Stimulated activated naive CD8-positive, alpha-beta T cell treated with anti-CD3 and anti-CD28 coated beads, Interleukin-15, Interleukin-2, amounts not matched to agents 100 U/mL and 50 U/mL, for 24 hours (primary cell): Measurements from ENCODE around the gene CLCA4.
"Not testable (repeated sequence)": the region's sequence is repeated elsewhere in the genome, so short reads cannot be mapped to it uniquely, and the experiment has no call there.

ENCODE experiments used
- ATAC-seq: fragments of 150-1000 bp; cut with Tn5 transposase; one replicate; pipeline ENCODE4 v1.10.0; 2021
- DNase-seq: peaks from one replicate; pipeline ENCODE4 v3.0.0; 2021

Gene CLCA4

GRCh38 chr1:86527306-86527705 is 19.6 kb upstream of the CLCA4 start:
- ATAC-seq (no peak), DNase-seq (no peak)

- ATAC-seq (no peak), DNase-seq (no peak)
Observed at GRCh38 chr1:86530211-86530845, 16.6 kb upstream of the CLCA4 start.

- ATAC-seq (no peak), DNase-seq (no peak)
Observed at GRCh38 chr1:86537928-86538695, 8.8 kb upstream of the CLCA4 start.

- no peak for DNase-seq
- no peak for ATAC-seq
Observed at GRCh38 chr1:86538775-86539174, 8.1 kb upstream of the CLCA4 start.

- ATAC-seq: no peak
- DNase-seq: no peak
Observed at GRCh38 chr1:86541859-86542258, 5.0 kb upstream of the CLCA4 start.

GRCh38 chr1:86542631-86543030 is 4.2 kb upstream of the CLCA4 start:
- ATAC-seq (no peak), DNase-seq (no peak)

- ATAC-seq (no peak), DNase-seq (no peak)
Observed at GRCh38 chr1:86548839-86549238, 2.0 kb downstream of the CLCA4 start.

GRCh38 chr1:86551305-86551704 is 4.4 kb downstream of the CLCA4 start:
- DNase-seq (no peak), ATAC-seq (no peak)

- no peak for ATAC-seq
- DNase-seq: no peak
Observed at GRCh38 chr1:86552376-86552775, 5.5 kb downstream of the CLCA4 start.

- ATAC-seq: no peak
- no peak for DNase-seq
Observed at GRCh38 chr1:86557739-86558138, 10.9 kb downstream of the CLCA4 start.

- no peak for ATAC-seq
- DNase-seq: no peak
Observed at GRCh38 chr1:86563849-86564248, 17.0 kb downstream of the CLCA4 start.

GRCh38 chr1:86567341-86567740 is 20.5 kb downstream of the CLCA4 start:
- no peak for DNase-seq

GRCh38 chr1:86567878-86568277 is 21.0 kb downstream of the CLCA4 start:
- ATAC-seq: no peak

More at GRCh38 chr1:86567341-86567740, 20.5 kb downstream of the CLCA4 start:
- ATAC-seq: no peak

GRCh38 chr1:86573763-86574484 is 27.0 kb downstream of the CLCA4 start:
- ATAC-seq: no peak
- DNase-seq: no peak

More at GRCh38 chr1:86567878-86568277, 21.0 kb downstream of the CLCA4 start:
- no peak for DNase-seq

GRCh38 chr1:86581231-86581630 is 34.4 kb downstream of the CLCA4 start:
- ATAC-seq: no peak
- no peak for DNase-seq

- no peak for ATAC-seq
Observed at GRCh38 chr1:86582161-86582560, 35.3 kb downstream of the CLCA4 start.

GRCh38 chr1:86583032-86583431 is 36.2 kb downstream of the CLCA4 start:
- no peak for DNase-seq
- ATAC-seq: no peak

More at GRCh38 chr1:86582161-86582560, 35.3 kb downstream of the CLCA4 start:
- no peak for DNase-seq

- no peak for ATAC-seq
Observed at GRCh38 chr1:86583593-86583992, 36.7 kb downstream of the CLCA4 start.

GRCh38 chr1:86594284-86594770 is 47.4 kb downstream of the CLCA4 start:
- DNase-seq: no peak
- no peak for ATAC-seq

More at GRCh38 chr1:86583593-86583992, 36.7 kb downstream of the CLCA4 start:
- no peak for DNase-seq

GRCh38 chr1:86596224-86596623 is 49.3 kb downstream of the CLCA4 start:
- DNase-seq (no peak), ATAC-seq (no peak)

- DNase-seq (no peak), ATAC-seq (no peak)
Observed at GRCh38 chr1:86596741-86597290, 49.9 kb downstream of the CLCA4 start.

GRCh38 chr1:86606080-86606479 is 59.2 kb downstream of the CLCA4 start:
- ATAC-seq, DNase-seq: not testable (repeated sequence)

GRCh38 chr1:86616433-86616832 is 69.6 kb downstream of the CLCA4 start:
- DNase-seq (no peak), ATAC-seq (no peak)
